GM18502 (cell line): ENCODE measurements around the gene IFNAR2.

Experiments
- ATAC-seq: cut with Tn5 transposase; IDR thresholded peaks from one replicate; pipeline ENCODE4 v1.9.1; 2021; ENCODE audit warnings: mild to moderate bottlenecking; ENCODE audit not compliant: unreplicated experiment, poor library complexity

Gene IFNAR2

DNA sequence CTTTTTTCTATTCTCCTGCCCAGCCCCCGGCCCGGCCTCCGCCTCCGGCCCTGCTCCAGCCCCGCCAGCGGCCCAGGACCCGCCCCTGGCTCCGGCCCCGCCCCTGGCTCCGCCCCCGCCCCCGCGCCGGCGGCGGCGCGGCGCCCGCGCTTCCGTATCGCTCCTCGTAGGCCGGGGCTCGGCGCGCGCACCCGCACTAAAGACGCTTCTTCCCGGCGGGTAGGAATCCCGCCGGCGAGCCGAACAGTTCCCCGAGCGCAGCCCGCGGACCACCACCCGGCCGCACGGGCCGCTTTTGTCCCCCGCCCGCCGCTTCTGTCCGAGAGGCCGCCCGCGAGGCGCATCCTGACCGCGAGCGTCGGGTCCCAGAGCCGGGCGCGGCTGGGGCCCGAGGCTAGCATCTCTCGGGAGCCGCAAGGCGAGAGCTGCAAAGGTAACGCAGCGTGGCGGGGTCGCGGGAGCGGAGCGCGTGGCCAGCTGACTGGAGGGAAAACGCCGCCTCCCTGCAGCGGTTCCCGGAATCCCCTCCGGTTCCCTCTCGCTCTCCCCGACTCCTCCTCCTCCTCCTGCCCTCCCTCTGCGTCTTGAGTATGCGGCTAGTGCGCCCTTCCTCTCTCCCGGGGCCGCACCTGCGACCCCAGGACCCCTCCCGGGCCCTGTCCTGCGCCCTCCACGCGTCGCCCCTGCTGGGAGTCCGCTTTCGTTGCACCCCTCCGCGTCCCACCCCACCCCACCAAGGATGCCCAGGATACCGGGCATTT lies at the start of gene IFNAR2:
Gene IFNAR2, plus strand, starts transcription at position 155 of the 761 bp plus-strand sequence. CDS start 11,985 bp downstream, outside the sequence.
- peak; percentile 70 for ATAC-seq

DNA sequence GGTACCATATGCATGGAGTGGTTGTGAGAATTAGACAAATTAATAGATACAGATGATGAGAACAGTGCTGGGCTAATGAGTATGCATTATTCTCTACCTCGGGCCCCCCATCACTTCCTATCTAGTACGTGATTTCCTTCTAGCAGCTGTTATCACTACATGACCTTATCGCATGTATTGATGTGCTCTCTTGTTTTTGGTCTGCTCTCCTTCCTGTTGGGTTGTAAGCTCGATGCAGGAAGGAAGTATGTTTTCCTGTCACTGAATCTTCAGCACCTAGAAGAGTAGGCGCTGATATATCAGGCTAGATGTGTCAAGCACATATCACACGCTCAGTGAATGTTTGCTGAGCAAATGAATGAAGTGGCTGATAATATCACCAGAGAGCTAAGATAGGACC lies 43.9 kb upstream of the IFNAR2 start:
- no peak for ATAC-seq

DNA sequence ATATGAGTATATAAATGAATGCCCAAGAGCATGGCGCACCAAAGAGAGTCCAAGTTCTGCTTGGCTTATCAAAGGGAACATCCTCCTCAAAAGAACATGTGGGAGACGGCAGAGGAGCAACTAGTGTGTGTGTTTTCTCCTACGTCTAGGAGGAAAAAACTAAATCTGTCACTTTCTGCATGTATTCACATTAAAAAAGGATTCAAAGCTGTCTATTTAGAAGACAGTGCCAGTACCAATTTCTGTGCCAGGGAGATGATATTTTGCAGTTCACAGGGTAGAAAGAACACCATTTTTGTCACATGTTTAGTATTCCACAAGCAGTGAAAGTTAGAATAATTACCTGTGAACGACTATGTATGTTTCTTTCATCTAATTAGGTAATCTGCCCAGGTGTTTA lies 42.5 kb upstream of the IFNAR2 start:
- ATAC-seq = no peak

DNA sequence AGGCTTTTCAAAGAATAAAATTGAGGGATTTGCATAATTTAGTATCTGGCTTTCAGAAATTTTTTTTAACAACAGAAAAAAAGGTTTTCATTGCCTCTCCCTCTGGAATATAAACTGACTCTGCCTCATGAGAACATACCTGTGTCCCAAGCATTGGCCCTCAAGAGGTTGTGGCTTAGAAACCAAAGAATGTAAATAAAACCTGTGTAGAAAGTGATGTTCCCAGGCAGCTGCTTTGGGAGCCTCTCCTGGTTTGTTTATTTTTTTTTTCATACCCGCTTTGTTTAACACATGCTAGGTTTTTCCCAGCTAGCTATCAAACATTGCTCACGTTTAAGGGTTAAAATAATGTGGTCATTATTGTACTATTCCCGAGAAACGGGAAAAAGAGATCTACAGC lies 40.5 kb upstream of the IFNAR2 start:
- no peak for ATAC-seq

DNA sequence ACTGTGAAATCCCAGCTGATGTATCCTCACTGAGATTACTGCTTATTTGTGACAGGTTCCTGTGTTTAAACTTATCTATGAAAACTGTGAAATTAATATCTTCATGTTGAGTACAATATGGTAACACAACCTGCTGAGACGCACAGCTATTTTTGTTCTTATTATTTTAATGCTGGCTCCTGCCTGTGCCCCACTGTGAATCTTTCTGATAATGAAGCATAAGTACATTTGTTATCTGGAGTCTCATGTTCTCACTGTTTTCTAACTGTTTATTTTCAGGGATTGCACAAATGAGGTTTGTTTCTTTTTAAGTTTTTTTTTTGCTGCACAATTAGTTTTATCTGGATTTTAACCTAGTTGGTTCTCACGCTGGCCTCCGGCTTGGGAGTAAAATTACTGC lies 39.9 kb upstream of the IFNAR2 start:
- ATAC-seq = no peak

DNA sequence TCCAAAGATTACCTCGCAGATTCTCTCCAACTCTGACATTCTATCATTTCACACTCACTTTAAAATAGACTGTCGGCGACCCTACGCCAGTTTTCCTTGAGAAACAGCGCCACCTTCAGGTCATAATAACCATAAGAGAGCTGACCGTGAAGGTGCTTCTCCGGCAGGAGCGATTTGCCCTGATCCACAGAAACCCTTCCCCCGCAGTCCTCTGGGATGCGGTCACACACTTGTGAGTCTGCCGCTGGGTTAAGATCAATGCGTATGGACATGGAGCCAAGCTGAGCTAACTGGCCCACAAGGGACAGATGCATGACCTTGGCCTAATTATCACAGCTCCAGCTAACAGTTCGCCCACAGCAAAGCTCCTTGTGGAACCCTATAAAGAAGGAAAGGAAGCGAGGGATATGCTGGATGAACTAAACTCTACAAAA lies 32.8 kb upstream of the IFNAR2 start:
- no peak for ATAC-seq

DNA sequence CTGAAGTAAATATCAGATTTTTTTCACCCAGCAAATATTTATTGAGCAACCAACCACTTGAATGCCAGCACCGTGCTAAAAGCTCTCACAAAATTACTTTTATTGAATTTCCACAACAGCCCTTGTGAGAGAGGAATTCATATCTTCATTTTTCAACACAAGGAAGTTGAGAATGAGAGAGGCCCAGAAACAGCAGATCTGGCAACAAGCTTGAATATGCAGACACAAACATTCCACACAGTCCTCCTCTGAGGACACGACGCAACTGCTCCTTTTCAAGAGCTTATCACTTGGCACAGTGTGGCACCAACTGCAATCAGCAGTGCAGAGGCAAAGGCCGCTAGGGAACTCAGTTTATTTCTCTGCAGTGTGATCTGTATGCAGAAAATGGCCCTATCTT lies 32.2 kb upstream of the IFNAR2 start:
- ATAC-seq = no peak

DNA sequence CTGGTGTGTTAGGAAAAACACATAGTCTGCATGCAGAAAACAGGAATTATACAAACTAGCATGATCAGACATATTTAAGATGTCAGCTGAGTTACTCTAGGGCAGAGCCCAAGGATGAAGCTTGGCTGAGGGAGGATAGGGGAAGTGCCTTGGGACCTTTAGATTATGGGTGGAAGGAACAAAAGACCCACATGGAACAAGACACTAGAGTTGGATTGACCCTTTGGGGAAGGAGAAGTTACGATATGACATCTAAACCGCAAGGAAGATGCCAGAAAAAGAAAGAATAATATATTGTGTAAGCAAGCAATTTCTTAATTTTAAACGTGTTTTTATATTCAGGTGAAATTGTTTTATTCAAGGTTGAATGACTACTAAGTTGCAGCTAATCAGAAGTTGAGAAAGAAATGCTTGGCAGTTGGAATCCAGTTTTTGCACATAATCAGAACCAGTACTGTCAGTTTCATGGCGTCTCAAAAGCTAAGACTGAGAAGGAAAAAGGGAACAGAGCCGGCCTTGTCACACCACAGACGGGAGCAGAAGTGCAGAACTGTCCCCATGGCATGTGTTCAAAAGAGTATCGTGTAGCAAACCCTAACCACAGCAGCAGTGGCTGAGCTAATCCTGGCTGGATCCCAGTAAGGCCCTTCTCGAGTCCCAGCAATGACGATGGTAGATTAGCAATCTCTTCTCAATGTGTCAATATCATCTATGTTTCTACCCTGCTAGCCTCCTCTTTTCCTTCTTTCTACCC lies 31.2 kb upstream of the IFNAR2 start:
- ATAC-seq = no peak

DNA sequence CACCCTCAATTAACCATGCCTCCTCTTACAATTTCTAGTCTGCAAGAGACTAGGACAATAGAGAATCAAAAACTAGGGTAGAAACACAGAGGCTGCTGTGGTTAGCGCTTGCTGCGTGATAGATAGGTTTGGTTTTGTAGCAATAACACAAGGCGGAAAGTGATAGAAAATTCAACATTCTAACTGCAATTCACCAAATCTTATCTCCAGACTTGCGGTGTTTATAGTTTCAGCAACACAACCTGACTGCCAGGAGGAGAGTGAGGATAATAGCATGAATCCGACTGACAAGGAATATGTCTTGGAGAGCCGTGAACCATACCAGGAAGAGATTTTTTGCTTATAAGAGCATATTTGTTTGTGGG lies 30.7 kb upstream of the IFNAR2 start:
- ATAC-seq = no peak

DNA sequence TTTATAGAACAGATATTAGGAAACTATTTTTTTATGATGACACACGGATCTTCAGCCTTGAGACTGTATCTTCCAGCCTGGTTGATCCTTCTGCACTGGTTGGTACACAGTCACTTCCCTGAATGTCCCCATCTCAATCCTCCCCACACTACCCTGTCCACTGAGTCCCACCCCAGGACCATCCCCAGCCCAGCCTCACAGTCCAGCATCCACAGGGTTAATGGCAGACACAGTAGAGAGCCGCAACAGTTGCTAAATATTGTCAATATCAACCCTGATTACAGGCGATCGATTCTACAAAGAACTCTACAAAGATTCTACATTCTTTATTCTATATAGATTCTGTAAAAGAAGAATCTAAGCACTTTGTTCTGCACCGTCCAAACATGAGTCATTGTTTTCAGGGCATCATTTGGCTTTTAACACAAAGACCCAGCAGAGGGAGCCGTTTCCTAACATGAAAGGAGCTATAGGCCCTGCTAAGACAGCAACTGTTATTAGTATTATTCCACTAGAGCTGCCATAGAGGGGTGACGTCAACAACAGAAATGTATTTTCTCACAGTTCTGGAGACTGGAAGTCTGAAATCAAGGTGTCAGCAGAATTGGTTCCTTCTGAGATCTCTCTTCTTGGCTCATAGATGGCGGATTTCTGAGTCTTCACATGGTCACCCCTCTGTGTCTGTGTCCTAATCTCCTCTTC lies 30.1 kb upstream of the IFNAR2 start:
- peak; percentile 84 for ATAC-seq

DNA sequence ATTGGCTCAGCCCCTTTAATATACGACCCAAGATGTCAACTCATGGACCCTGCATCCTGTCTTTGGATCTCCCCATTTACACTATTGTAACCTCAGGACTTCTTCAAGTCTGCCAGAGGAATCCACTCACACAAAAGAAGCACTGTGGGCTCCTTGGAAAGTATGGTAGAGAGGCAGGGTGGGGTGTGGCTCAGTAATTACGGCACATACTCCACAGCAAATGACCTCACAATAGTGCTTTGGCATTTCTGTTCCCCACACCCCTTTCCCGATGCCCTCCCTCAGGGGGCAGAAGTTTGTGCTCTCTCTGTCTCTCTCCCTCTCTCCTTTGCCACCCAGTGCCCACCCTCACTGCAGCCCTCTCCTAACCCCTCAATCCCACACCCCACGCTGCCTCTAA lies 27.8 kb upstream of the IFNAR2 start:
- no peak for ATAC-seq

DNA sequence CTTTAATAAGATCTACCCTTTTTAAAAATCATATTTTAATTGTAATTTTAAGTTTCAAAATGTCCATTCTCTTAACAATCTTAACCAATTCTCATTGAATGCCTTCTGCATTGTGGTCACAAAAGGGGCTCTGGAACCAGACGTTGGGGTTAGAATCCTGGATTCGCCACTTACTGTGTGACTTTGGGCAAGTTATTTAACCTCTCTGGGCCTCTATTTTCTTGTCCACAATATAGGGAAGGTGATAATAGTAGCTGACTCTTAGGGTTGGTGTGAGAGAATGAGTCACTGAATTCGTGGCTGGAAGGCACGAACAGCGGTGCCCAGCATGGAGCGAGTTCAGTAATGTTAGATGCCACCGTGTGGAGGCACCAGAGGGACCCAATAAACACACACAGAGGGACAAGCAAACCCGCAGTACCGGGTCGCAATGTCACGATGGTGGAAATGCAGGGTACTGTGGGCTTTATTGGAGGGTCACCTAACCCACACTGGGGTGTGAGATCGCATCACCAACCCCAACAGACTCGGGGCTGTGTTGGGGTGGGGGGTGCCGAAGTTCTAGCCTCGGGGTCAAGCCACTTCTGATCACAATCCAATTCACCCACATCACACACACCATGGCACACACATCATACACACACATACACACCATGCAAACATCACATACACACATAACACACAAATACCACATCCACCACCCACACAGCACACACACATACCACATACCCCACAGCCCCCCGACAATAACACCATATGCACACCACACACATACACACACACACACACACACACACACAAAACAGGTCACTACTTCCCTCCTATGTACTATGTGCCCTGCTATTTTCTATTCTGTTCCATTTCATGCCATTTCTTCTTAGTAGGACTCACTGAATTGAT lies 27.0 kb upstream of the IFNAR2 start:
- no peak for ATAC-seq

DNA sequence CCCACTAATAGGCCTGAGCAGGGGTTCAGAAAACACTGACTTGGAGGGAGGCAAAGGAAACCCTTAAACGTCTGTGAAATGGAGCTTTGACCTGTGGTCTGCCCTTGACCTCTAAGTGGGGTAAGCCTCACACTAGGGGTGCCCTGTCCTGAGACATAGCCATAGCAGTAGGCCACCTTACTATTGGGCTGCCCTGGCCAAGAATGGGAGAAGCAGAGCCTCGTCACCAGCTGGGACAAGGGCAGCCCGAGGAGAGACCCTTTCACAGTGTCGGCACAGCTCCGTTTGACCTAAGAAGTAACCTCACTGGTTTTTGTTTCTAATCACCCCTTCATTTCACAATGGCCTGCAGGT lies 26.4 kb upstream of the IFNAR2 start:
- ATAC-seq = no peak

DNA sequence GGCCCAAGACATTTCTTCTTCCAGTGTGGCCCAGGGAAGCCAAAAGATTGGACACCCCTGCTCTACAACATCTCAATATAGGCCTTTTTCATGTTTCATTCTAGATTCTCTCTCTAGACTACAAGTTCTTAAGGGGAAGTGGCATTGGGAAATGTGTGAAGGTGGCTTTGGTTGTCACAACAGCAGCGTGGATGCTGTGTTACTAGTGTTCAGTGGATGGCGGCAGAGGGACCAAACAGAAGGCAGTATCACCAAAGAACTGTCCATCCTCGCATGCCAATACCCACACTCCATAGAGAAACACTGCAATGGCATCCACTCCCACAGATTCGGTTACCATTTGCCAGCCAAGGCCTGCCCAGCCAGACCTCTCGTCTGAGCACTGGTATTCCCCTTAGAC lies 24.3 kb upstream of the IFNAR2 start:
- no peak for ATAC-seq

DNA sequence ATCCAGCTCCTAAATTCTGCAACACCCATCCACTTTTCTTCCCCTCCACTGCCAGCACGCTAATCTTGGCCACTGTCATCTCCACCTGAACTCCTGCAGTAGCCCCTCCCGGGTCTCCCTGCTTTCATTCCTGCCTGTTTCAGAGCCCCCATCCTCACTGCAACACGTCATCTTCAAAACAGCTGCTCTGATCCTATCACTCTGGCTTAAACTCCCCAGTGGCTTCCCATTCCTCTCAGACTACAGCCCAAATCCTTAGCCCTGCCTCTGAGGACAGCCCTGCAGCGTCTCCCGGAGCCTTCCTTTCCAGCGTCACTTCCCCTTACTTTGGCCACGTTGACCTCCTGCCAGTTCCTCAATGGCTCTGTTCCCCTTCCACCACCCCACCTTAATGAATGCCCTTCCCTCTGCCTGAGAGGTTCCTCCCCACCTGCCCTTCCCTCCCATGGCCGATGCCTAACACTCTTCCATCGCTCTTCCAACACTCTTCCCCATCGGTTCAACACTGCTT lies 22.9 kb upstream of the IFNAR2 start:
- ATAC-seq = no peak

DNA sequence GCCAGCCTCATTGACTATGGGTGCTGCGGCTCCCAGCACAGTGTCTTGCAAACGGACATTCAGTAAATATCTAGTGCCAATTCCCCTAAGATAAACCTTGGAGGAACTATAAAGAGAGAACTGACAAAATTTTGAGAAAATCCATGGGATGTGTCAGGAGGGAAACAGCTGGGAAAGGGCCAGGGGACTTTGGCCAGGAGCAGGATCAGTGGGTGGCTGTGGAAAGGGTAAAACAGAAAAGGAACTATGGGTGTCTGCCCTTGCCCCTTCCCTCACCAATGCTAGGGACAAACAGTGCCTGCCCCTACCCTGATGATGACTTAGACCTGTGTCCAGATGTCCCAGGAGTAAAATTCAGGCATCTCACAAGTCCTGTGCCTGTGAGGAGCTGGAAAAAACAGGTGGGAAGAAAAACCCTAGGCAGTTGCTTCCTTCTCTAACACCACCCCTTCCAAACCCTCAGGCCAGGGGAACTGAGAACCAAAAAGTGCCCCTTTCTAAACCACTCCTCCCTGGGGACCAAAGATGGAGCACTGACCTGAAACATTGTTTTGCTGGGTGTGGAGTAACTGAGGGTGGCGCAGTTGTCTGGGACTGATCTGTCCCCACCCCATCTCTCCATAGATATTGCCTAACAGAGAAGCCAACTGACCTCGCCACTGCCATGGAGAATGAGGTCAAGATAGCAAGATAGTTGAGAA lies 22.1 kb upstream of the IFNAR2 start:
- no peak for ATAC-seq

DNA sequence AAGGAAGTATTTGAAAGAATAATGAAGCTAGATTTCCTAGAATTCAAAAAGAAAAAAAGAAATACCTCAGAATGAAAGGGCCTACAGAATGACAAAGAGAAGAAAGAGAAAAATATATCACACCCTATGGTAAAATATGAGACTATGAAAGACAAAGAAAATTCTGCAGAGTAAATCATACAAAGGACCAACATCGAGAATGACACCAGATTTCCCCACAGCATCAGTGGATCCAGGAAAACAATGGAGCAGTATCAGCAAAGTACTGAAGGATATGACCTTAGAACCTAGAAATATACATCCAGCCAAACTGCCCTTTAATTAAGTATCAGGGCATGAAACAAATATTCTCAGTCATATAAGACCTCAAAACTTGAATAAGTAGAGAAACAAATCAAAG lies 21.2 kb upstream of the IFNAR2 start:
- no peak for ATAC-seq

DNA sequence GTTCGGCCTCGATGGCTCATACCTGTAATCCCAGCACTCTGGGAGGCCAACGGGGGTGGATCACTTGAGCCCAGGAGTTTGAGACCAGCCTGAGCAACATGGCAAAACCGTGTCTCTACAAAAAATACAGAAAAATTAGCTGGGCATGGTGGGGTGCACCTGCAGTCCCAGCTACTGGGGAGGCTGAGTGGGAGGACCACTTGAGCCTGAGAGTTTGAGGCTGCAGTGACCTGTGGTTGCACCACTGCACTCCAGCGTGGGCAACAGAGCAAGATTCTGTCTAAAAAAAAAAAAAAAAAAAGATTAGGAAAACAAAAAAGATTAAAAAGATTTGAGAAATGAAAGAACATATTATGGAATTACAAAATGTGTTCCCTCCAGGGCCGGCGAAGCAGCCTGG lies 18.4 kb upstream of the IFNAR2 start:
- ATAC-seq = no peak

DNA sequence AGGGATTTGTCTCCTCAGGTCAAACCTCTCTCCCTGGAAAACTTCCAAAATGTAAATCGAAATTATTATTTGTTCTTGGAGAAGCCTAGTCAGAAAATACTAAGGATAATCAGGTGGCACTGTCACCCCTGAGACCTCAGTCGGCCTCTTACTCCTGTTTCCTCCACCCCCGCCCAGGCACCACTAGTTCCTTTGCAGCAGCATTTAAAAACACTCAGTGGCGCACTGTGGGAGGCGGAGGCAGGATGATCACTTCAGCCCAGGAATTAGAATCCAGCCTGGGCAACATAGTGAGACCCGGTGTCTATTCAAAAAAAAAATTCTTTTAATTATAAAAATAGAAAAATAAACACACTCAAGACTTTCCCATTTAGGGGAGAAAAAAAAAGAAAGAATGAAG lies 18.0 kb upstream of the IFNAR2 start:
- no peak for ATAC-seq
